Measurements from ENCODE around the gene FAM221B.

GRCh38 chr9:35810122-35810521, 18.4 kb downstream of the FAM221B start:
- TF ChIP-seq GATA2 (IDR thresholded peaks at IDR 0.05; ENCODE audit: low read depth, low read length): no peak
- no peak for TF ChIP-seq GATA3 (IDR thresholded peaks at IDR 0.05; ENCODE audit: low read depth, low read length)
